ENCODE results near the gene ZAR1L.

ZAR1L gene

GRCh38 chr13:32298695-32299094, 16.5 kb downstream of the ZAR1L start:
- TF ChIP-seq, protein P1, sequence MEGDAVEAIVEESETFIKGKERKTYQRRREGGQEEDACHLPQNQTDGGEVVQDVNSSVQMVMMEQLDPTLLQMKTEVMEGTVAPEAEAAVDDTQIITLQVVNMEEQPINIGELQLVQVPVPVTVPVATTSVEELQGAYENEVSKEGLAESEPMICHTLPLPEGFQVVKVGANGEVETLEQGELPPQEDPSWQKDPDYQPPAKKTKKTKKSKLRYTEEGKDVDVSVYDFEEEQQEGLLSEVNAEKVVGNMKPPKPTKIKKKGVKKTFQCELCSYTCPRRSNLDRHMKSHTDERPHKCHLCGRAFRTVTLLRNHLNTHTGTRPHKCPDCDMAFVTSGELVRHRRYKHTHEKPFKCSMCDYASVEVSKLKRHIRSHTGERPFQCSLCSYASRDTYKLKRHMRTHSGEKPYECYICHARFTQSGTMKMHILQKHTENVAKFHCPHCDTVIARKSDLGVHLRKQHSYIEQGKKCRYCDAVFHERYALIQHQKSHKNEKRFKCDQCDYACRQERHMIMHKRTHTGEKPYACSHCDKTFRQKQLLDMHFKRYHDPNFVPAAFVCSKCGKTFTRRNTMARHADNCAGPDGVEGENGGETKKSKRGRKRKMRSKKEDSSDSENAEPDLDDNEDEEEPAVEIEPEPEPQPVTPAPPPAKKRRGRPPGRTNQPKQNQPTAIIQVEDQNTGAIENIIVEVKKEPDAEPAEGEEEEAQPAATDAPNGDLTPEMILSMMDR (IDR thresholded peaks at IDR 0.05; ENCODE audit: insufficient read depth, low read length): no peak
- TF ChIP-seq, protein P2, sequence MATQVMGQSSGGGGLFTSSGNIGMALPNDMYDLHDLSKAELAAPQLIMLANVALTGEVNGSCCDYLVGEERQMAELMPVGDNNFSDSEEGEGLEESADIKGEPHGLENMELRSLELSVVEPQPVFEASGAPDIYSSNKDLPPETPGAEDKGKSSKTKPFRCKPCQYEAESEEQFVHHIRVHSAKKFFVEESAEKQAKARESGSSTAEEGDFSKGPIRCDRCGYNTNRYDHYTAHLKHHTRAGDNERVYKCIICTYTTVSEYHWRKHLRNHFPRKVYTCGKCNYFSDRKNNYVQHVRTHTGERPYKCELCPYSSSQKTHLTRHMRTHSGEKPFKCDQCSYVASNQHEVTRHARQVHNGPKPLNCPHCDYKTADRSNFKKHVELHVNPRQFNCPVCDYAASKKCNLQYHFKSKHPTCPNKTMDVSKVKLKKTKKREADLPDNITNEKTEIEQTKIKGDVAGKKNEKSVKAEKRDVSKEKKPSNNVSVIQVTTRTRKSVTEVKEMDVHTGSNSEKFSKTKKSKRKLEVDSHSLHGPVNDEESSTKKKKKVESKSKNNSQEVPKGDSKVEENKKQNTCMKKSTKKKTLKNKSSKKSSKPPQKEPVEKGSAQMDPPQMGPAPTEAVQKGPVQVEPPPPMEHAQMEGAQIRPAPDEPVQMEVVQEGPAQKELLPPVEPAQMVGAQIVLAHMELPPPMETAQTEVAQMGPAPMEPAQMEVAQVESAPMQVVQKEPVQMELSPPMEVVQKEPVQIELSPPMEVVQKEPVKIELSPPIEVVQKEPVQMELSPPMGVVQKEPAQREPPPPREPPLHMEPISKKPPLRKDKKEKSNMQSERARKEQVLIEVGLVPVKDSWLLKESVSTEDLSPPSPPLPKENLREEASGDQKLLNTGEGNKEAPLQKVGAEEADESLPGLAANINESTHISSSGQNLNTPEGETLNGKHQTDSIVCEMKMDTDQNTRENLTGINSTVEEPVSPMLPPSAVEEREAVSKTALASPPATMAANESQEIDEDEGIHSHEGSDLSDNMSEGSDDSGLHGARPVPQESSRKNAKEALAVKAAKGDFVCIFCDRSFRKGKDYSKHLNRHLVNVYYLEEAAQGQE (IDR thresholded peaks at IDR 0.05; ENCODE audit: insufficient replicate concordance, low read depth): no peak
- no peak for TF ChIP-seq GABPA (IDR thresholded peaks at IDR 0.05; ENCODE audit: low read depth)
- TF ChIP-seq SPI1 (IDR thresholded peaks at IDR 0.05; ENCODE audit: borderline replicate concordance, low read depth): no peak
- no peak for TF ChIP-seq POLR2AphosphoS5 (IDR thresholded peaks at IDR 0.05; ENCODE audit: low read depth)
- H3K27me3 ChIP-seq (ENCODE audit: insufficient read depth, poor library complexity, severe bottlenecking): no peaks in the 10 kb centered on the region
- no peak overlapping the region for H3K4me3 ChIP-seq (replicated peaks; ENCODE audit: insufficient read depth, low read length)
- DNase-seq (ENCODE audit: low read depth in 1 of 2, low spot score in 1 of 2): no peak
- H3K27ac ChIP-seq (replicated peaks): no peak overlapping the region

GRCh38 chr13:32297206-32297605, 18.0 kb downstream of the ZAR1L start:
- TF ChIP-seq POLR2AphosphoS5 (IDR thresholded peaks at IDR 0.05; ENCODE audit: low read depth) (no peak), SPI1 (IDR thresholded peaks at IDR 0.05; ENCODE audit: borderline replicate concordance, low read depth) (no peak), GABPA (IDR thresholded peaks at IDR 0.05; ENCODE audit: low read depth) (no peak)
- TF ChIP-seq, protein P2 (IDR thresholded peaks at IDR 0.05; ENCODE audit: insufficient replicate concordance, low read depth): no peak
- TF ChIP-seq, protein P1 (IDR thresholded peaks at IDR 0.05; ENCODE audit: insufficient read depth, low read length): no peak
- no peaks in the 10 kb centered on the region for H3K27me3 ChIP-seq (ENCODE audit: insufficient read depth, poor library complexity, severe bottlenecking)
- H3K4me3 ChIP-seq (replicated peaks; ENCODE audit: insufficient read depth, low read length): no peak overlapping the region
- H3K27ac ChIP-seq (replicated peaks): no peak overlapping the region
- DNase-seq (ENCODE audit: low read depth in 1 of 2, low spot score in 1 of 2): no peak

GRCh38 chr13:32285633-32285965, 29.6 kb downstream of the ZAR1L start:
- TF ChIP-seq, protein P1 (IDR thresholded peaks at IDR 0.05; ENCODE audit: insufficient read depth, low read length): no peak
- TF ChIP-seq, protein P2 (IDR thresholded peaks at IDR 0.05; ENCODE audit: insufficient replicate concordance, low read depth): no peak
- TF ChIP-seq GABPA (IDR thresholded peaks at IDR 0.05; ENCODE audit: low read depth) (no peak), POLR2AphosphoS5 (IDR thresholded peaks at IDR 0.05; ENCODE audit: low read depth) (no peak), SPI1 (IDR thresholded peaks at IDR 0.05; ENCODE audit: borderline replicate concordance, low read depth) (no peak)
- H3K27ac ChIP-seq (replicated peaks): no peak overlapping the region

More at GRCh38 chr13:32285633-32285965, 29.6 kb downstream of the ZAR1L start:
- no peak for DNase-seq (ENCODE audit: low read depth in 1 of 2, low spot score in 1 of 2)
- no peaks in the 10 kb centered on the region for H3K27me3 ChIP-seq (ENCODE audit: insufficient read depth, poor library complexity, severe bottlenecking)
- no peak overlapping the region for H3K4me3 ChIP-seq (replicated peaks; ENCODE audit: insufficient read depth, low read length)

Data from HL-60 (cell line).